HepG2 (cell line): ENCODE results near the gene SMYD1. TPM values are rescaled to one million over a fixed set of nuclear protein-coding genes. Genes with fewer than 3 reads are reported as not detected.
A peak's percentile ranks its signal among the peaks of the same experiment; 100 is the strongest.

Experiments
- CCAR2 ChIP-seq: fragments of 200-400 bp; formaldehyde crosslinking; optimal IDR thresholded peaks from 2 replicates; pipeline ENCODE3; 2018; ENCODE audit warnings: low read depth, mild to moderate bottlenecking, low read length, moderate library complexity
- FOXO4 ChIP-seq: sonication (generic); formaldehyde crosslinking; conservative IDR thresholded peaks from 2 replicates; pipeline ENCODE4 v1.8.1; 2023; ENCODE audit warnings: missing genetic modification reagents
- IRF1 ChIP-seq: sonication (generic); formaldehyde crosslinking; IDR thresholded peaks from 2 replicates; pipeline ENCODE4 v1.4.0; 2020; ENCODE audit warnings: low read depth, mild to moderate bottlenecking, missing genetic modification reagents
- IRX3 ChIP-seq: sonication (generic); formaldehyde crosslinking; IDR thresholded peaks from 2 replicates; pipeline ENCODE4 v1.8.1; 2023; ENCODE audit warnings: mild to moderate bottlenecking, low read depth, missing genetic modification reagents, borderline replicate concordance
- NR2F1 ChIP-seq, 2 experiments: fragments of 450-650 bp in 1 of 2; formaldehyde crosslinking in 1 of 2; IDR thresholded peaks; 2 replicates each; pipeline versions ENCODE4 v1.5.0 to v1.6.1; 2016 to 2020; ENCODE audit warnings: mild to moderate bottlenecking in 1 of 2, missing compliant biosample characterization in 1 of 2, missing genetic modification reagents in 1 of 2, moderate library complexity in 1 of 2
- PATZ1 ChIP-seq: sonication (generic); formaldehyde crosslinking; IDR thresholded peaks from 2 replicates; pipeline ENCODE4 v1.4.0; 2020; ENCODE audit warnings: missing genetic modification reagents
- POGZ ChIP-seq: sonication (generic); formaldehyde crosslinking; IDR thresholded peaks from 2 replicates; pipeline ENCODE4 v1.4.0; 2020; ENCODE audit warnings: mild to moderate bottlenecking, missing genetic modification reagents
- SSRP1 ChIP-seq: IDR thresholded peaks from 2 replicates; pipeline ENCODE4 v1.6.1; 2016; ENCODE audit warnings: control low read depth
- TCF12 ChIP-seq, 2 experiments: fragments of 450-650 bp in 1 of 2; sonication (generic) in 1 of 2; formaldehyde crosslinking in 1 of 2; IDR thresholded peaks; 2 replicates each; pipeline versions ENCODE4 v1.6.1 to v1.8.0; 2017 to 2022; ENCODE audit warnings: antibody characterized with exemption in 1 of 2, mild to moderate bottlenecking in 1 of 2, missing genetic modification reagents in 1 of 2, moderate library complexity in 1 of 2
- ZC3H13 ChIP-seq: sonication (generic); formaldehyde crosslinking; IDR thresholded peaks from 2 replicates; pipeline ENCODE4 v1.8.1; 2023; ENCODE audit warnings: mild to moderate bottlenecking, missing genetic modification reagents, moderate library complexity
- ZFAT ChIP-seq: sonication (generic); formaldehyde crosslinking; conservative IDR thresholded peaks from 2 replicates; pipeline ENCODE4 v1.8.1; 2023; ENCODE audit warnings: missing genetic modification reagents, inconsistent platforms
- ZNF264 ChIP-seq: sonication (generic); formaldehyde crosslinking; IDR thresholded peaks from 2 replicates; pipeline ENCODE4 v1.4.0; 2020; ENCODE audit warnings: missing genetic modification reagents
- ZNF343 ChIP-seq: sonication (generic); formaldehyde crosslinking; IDR thresholded peaks from 2 replicates; pipeline ENCODE4 v1.4.0; 2020; ENCODE audit warnings: mild to moderate bottlenecking, missing genetic modification reagents
- ZNF512 ChIP-seq: sonication (generic); formaldehyde crosslinking; IDR thresholded peaks from 2 replicates; pipeline ENCODE4 v1.4.0; 2020; ENCODE audit warnings: mild to moderate bottlenecking, missing genetic modification reagents
- ZNF547 ChIP-seq: sonication (generic); formaldehyde crosslinking; IDR thresholded peaks from 2 replicates; pipeline ENCODE4 v1.5.1; 2020; ENCODE audit warnings: mild to moderate bottlenecking, missing genetic modification reagents
- ZNF577 ChIP-seq: sonication (generic); formaldehyde crosslinking; IDR thresholded peaks from 2 replicates; pipeline ENCODE4 v1.4.0; 2020; ENCODE audit warnings: mild to moderate bottlenecking, low read depth, missing genetic modification reagents, borderline replicate concordance
- ZNF589 ChIP-seq: sonication (generic); formaldehyde crosslinking; conservative IDR thresholded peaks from 2 replicates; pipeline ENCODE4 v1.8.0; 2022; ENCODE audit warnings: mild to moderate bottlenecking, moderate library complexity, missing genetic modification reagents
- ZNF747 ChIP-seq: sonication (generic); formaldehyde crosslinking; IDR thresholded peaks from 2 replicates; pipeline ENCODE4 v1.8.1; 2023; ENCODE audit warnings: missing genetic modification reagents, mild to moderate bottlenecking, borderline replicate concordance
- ZNF784 ChIP-seq: sonication (generic); formaldehyde crosslinking; IDR thresholded peaks from 2 replicates; pipeline ENCODE4 v1.5.1; 2020; ENCODE audit warnings: missing genetic modification reagents, mild to moderate bottlenecking, borderline replicate concordance
- polyA plus RNA-seq, 8 experiments: library from polyadenylated mRNA; depleted of rRNA in 3 of 8; stranded (reverse) in 7 of 8; unstranded in 1 of 8; fragments of >200 nt; fragmentation: Illumina TruSeq in 4 of 8; extraction: Trizol in 4 of 8; gene quantifications; 2 replicates each; pipeline versions ENCODE4 v1.2.1 to v1.2.3, GENCODE V29; 2011 to 2016; ENCODE audit warnings: low read depth in 4 of 8, missing spikeins in 1 of 8, mixed read lengths in 1 of 8; ENCODE audit not compliant: insufficient read depth in 1 of 8
- total RNA-seq, 5 experiments: library from RNA; depleted of rRNA; stranded (reverse); fragments of >200 nt; fragmentation: Illumina TruSeq; extraction: Trizol; gene quantifications; 2 replicates each; pipeline ENCODE4 v1.2.3, GENCODE V29; 2016; ENCODE audit warnings: low read depth in 1 of 5
- TF ChIP-seq, protein P1 (sequence below): sonication (generic); formaldehyde crosslinking; IDR thresholded peaks from 2 replicates; pipeline ENCODE4 v1.5.1; 2020; ENCODE audit warnings: mild to moderate bottlenecking, missing genetic modification reagents, borderline replicate concordance
- TF ChIP-seq, protein P2 (sequence below): sonication (generic); formaldehyde crosslinking; IDR thresholded peaks from 2 replicates; pipeline ENCODE4 v1.4.0; 2020; ENCODE audit warnings: mild to moderate bottlenecking, missing genetic modification reagents

SMYD1 gene
- total and polyA plus RNA-seq, 2 of the 13 experiments (the other 11 are each of a cell fraction or from before 2014, with no cell fraction given), result not detected

- TF ChIP-seq FOXO4 (CRISPR knock-in tag) (no peak), ZNF547 (no peak), ZNF589 (CRISPR knock-in tag) (no peak), PATZ1 (CRISPR knock-in tag) (peak; percentile 77), ZNF577 (CRISPR knock-in tag) (no peak), ZNF784 (CRISPR knock-in tag) (no peak), IRF1 (CRISPR knock-in tag) (no peak), ZFAT (CRISPR knock-in tag) (no peak), ZNF264 (CRISPR knock-in tag) (peak; percentile 83), SSRP1 (CRISPR knock-in tag) (no peak), ZNF512 (no peak), CCAR2 (no peak), ZNF747 (CRISPR knock-in tag) (no peak), IRX3 (CRISPR knock-in tag) (no peak), TCF12 (IDR thresholded peaks at IDR 0.05) (no peak), TCF12 (CRISPR knock-in tag; IDR thresholded peaks at IDR 0.05) (no peak), ZNF343 (no peak), POGZ (CRISPR knock-in tag) (peak; percentile 75; the same call in 1 of the 2 replicates), ZC3H13 (CRISPR knock-in tag) (no peak), NR2F1 (CRISPR knock-in tag; IDR thresholded peaks at IDR 0.05) (peak in 1 of 2 experiments; percentile 85; a peak in 2 of 4 replicates)
- TF ChIP-seq, protein P1, sequence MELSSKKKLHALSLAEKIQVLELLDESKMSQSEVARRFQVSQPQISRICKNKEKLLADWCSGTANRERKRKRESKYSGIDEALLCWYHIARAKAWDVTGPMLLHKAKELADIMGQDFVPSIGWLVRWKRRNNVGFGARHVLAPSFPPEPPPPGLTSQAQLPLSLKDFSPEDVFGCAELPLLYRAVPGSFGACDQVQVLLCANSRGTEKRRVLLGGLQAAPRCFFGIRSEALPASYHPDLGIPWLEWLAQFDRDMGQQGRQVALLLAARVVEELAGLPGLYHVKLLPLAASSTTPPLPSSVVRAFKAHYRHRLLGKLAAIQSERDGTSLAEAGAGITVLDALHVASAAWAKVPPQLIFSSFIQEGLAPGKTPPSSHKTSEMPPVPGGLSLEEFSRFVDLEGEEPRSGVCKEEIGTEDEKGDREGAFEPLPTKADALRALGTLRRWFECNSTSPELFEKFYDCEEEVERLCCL (CRISPR knock-in tag), result no peak
- TF ChIP-seq, protein P2, sequence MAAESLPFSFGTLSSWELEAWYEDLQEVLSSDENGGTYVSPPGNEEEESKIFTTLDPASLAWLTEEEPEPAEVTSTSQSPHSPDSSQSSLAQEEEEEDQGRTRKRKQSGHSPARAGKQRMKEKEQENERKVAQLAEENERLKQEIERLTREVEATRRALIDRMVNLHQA (CRISPR knock-in tag), result no peak
Measured at GRCh38 chr2:88139203-88139702, 71.6 kb downstream of the SMYD1 start (continued).
